COLO829 (cell line): Measurements from ENCODE around the gene TAGLN2.
A peak's percentile ranks its signal among the peaks of the same experiment; 100 is the strongest.
"Not testable (repeated sequence)": the region's sequence is repeated elsewhere in the genome, so short reads cannot be mapped to it uniquely, and the experiment has no call there.

ENCODE experiments used
- DNase-seq: peaks from one replicate; pipeline ENCODE4 v3.0.0; 2012; ENCODE audit warnings: low spot score

TAGLN2 gene

GRCh38 chr1:159921251-159921650 lies 4.1 kb downstream of the TAGLN2 start:
- DNase-seq, result no peak

GRCh38 chr1:159920651-159921050 lies 4.7 kb downstream of the TAGLN2 start:
- DNase-seq, result no peak

- no peak for DNase-seq
These were observed 5.1 kb downstream of the TAGLN2 start for GRCh38 chr1:159920202-159920601.

- DNase-seq, result no peak
These were observed 6.0 kb downstream of the TAGLN2 start for GRCh38 chr1:159919236-159919865.

GRCh38 chr1:159918352-159919200 lies 6.7 kb downstream of the TAGLN2 start:
- no peak for DNase-seq

- no peak for DNase-seq
These were observed 7.6 kb downstream of the TAGLN2 start for GRCh38 chr1:159917533-159918351.

GRCh38 chr1:159916242-159917051 lies 8.9 kb downstream of the TAGLN2 start:
- DNase-seq, result peak; percentile 99

GRCh38 chr1:159915571-159916241 lies 9.6 kb downstream of the TAGLN2 start:
- no peak for DNase-seq

GRCh38 chr1:159914252-159915018 lies 10.9 kb downstream of the TAGLN2 start:
- DNase-seq, result no peak

GRCh38 chr1:159913451-159914192 lies 11.7 kb downstream of the TAGLN2 start:
- DNase-seq, result no peak

GRCh38 chr1:159911326-159912070 lies 13.8 kb downstream of the TAGLN2 start:
- no peak for DNase-seq

- DNase-seq, result no peak
These were observed 17.0 kb downstream of the TAGLN2 start for GRCh38 chr1:159908031-159908940.

- no peak for DNase-seq
These were observed 18.3 kb downstream of the TAGLN2 start for GRCh38 chr1:159906960-159907359.

- DNase-seq, result not testable (repeated sequence)
These were observed 21.3 kb downstream of the TAGLN2 start for GRCh38 chr1:159904036-159904435.

GRCh38 chr1:159902541-159902940 lies 22.8 kb downstream of the TAGLN2 start:
- DNase-seq, result no peak

GRCh38 chr1:159900755-159901360 lies 24.4 kb downstream of the TAGLN2 start:
- DNase-seq, result no peak

GRCh38 chr1:159900086-159900680 lies 25.1 kb downstream of the TAGLN2 start, which contains the start of gene CFAP45:
Gene CFAP45 (minus strand): TSS chr1:159900165. CDS start chr1:159900098, 67 bp downstream.
- no peak for DNase-seq
